ENCODE data around the gene MBD5.

DNA sequence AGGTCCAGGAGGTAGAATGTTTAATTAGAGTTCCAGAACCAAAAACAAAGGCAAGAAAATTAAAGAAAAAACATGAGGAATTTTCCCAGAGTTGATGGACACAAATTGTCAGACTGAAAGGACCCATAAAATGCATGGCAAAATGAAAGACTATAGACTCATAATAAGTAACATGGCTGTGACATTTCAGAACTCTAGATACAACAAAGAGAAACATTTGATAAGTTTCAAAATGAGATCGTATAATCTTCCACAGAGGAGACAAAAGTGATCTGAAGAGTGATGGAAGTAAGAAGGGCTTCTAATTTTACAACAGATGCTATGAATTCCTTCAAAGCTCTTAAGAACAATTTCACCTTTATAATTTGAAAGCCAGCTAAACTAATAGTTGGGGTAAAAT, 20.8 kb upstream of the MBD5 start:
- TF ChIP-seq, protein P1, sequence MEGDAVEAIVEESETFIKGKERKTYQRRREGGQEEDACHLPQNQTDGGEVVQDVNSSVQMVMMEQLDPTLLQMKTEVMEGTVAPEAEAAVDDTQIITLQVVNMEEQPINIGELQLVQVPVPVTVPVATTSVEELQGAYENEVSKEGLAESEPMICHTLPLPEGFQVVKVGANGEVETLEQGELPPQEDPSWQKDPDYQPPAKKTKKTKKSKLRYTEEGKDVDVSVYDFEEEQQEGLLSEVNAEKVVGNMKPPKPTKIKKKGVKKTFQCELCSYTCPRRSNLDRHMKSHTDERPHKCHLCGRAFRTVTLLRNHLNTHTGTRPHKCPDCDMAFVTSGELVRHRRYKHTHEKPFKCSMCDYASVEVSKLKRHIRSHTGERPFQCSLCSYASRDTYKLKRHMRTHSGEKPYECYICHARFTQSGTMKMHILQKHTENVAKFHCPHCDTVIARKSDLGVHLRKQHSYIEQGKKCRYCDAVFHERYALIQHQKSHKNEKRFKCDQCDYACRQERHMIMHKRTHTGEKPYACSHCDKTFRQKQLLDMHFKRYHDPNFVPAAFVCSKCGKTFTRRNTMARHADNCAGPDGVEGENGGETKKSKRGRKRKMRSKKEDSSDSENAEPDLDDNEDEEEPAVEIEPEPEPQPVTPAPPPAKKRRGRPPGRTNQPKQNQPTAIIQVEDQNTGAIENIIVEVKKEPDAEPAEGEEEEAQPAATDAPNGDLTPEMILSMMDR (IDR thresholded peaks at IDR 0.05): no peak
- no peak for TF ChIP-seq POLR2A (IDR thresholded peaks at IDR 0.05)
